Activated CD4-positive, alpha-beta T cell treated with anti-CD3 and anti-CD28 coated beads, Interleukin-2, amount 10 ng/mL, durations not matched to agents 7 days and 5 days (primary cell): ENCODE data around the gene ERCC4. TPM values are rescaled to one million over a fixed set of nuclear protein-coding genes. Genes with fewer than 3 reads are reported as not detected.
"Not testable (repeated sequence)": the region's sequence is repeated elsewhere in the genome, so short reads cannot be mapped to it uniquely, and the experiment has no call there.

Source experiments
- CTCF ChIA-PET: fragments of 350-600 bp; sonication (Branson Sonifier 250); formaldehyde crosslinking; loops from one replicate; lab custom pipeline; 2021; ENCODE audit warnings: antibody characterized with exemption; lab: Charles Lee
- POLR2A ChIA-PET: fragments of 350-600 bp; sonication (Branson Sonifier 250); formaldehyde crosslinking; loops from one replicate; lab custom pipeline; 2021; ENCODE audit warnings: antibody characterized with exemption; lab: Charles Lee
- DNase-seq: peaks from one replicate; pipeline ENCODE4 v3.0.0-alpha.2; 2020
- H3K27ac Mint-ChIP-seq: one replicate; pipeline ENCODE4 v1.8.0; 2021; ENCODE audit warnings: mild to moderate bottlenecking, moderate library complexity, mixed read lengths
- H3K27me3 Mint-ChIP-seq: one replicate; pipeline ENCODE4 v1.8.0; 2021; ENCODE audit warnings: mixed read lengths
- H3K36me3 Mint-ChIP-seq: one replicate; pipeline ENCODE4 v1.8.0; 2021; ENCODE audit warnings: low read depth, mixed read lengths
- H3K4me1 Mint-ChIP-seq: one replicate; pipeline ENCODE4 v1.8.0; 2021; ENCODE audit warnings: mixed read lengths
- H3K4me3 Mint-ChIP-seq: one replicate; pipeline ENCODE4 v1.8.0; 2021; ENCODE audit warnings: mild to moderate bottlenecking, moderate library complexity, mixed read lengths
- H3K9me3 Mint-ChIP-seq: one replicate; pipeline ENCODE4 v1.8.0; 2021; ENCODE audit warnings: mixed read lengths
- total RNA-seq, 2 experiments: library from RNA; stranded (reverse); gene quantifications; one replicate each; pipeline ENCODE4 v1.2.3, GENCODE V29; 2021

The ERCC4 gene
- 10 to 100 TPM in 1 of 2 experiments, 1 to 10 TPM in 1; 9.4 to 12.3 TPM for total RNA-seq

GRCh38 chr16:13919683-13920509, at the start of gene ERCC4:
TSS of gene ERCC4 (plus strand) at chr16:13920154. CDS start at chr16:13920166, 12 bp downstream.
- peaks cover 4% of the 10 kb centered on the region for H3K36me3 Mint-ChIP-seq
- CTCF ChIA-PET, result interaction anchor here (0.6 to 1.7 kb wide), 27 partner anchors 9 to 1825 kb away, joined by 3 to 11 read pairs (median 4); no protein-coding TSS in a partner anchor
- H3K4me1 Mint-ChIP-seq, result peaks cover 26% of the 10 kb centered on the region
- H3K9me3 Mint-ChIP-seq, result no peaks in the 10 kb centered on the region
- POLR2A ChIA-PET, result interaction anchor here (0.6 to 0.9 kb wide), 2 partner anchors 366 to 414 kb away, joined by 3 to 6 read pairs; no protein-coding TSS in a partner anchor
- H3K4me3 Mint-ChIP-seq, result peak within 1 kb of the TSS; percentile 94
- peaks cover 4% of the 10 kb centered on the region for H3K27me3 Mint-ChIP-seq
- DNase-seq, result peak; percentile 99
- H3K27ac Mint-ChIP-seq, result peak within 1 kb of the TSS; percentile 96

DNA sequence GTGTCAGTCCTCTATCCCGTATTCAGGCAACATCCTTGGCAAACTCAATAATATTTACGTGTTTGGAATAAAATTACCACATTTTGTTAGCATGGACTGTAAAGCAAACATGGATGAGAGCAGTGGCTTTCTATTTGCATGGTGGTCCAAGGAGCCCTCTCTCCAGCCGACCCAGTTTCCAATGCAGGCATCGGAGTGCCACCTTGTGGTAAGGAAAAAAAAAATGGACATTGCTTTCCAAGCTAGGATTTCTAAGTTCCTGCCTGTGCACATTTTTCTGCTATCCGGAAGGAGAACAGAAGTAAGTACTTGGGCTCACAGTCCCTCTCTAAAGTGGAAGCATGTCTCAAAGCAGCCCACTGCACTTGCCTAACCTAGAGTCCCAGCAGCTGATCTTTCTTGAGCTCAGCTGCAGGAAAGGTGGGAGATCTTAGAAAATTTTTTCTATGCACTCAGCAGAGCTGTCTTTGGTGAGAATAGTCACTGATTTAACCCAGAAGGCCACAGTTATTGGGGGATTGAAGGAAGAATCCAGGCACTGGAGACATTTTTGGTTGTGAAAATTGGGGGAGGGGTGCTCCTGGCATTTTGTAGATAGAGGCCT, 46.0 kb upstream of the ERCC4 start:
- ChIA-PET CTCF (no interaction called here), POLR2A (no interaction called here)
- H3K4me1 Mint-ChIP-seq, result no peaks in the 10 kb centered on the region
- H3K27ac Mint-ChIP-seq, result no peak overlapping the region
- H3K4me3 Mint-ChIP-seq, result no peak overlapping the region
- no peaks in the 10 kb centered on the region for H3K36me3 Mint-ChIP-seq
- peaks cover 16% of the 10 kb centered on the region for H3K27me3 Mint-ChIP-seq
- DNase-seq, result no peak
- H3K9me3 Mint-ChIP-seq, result no peaks in the 10 kb centered on the region

DNA sequence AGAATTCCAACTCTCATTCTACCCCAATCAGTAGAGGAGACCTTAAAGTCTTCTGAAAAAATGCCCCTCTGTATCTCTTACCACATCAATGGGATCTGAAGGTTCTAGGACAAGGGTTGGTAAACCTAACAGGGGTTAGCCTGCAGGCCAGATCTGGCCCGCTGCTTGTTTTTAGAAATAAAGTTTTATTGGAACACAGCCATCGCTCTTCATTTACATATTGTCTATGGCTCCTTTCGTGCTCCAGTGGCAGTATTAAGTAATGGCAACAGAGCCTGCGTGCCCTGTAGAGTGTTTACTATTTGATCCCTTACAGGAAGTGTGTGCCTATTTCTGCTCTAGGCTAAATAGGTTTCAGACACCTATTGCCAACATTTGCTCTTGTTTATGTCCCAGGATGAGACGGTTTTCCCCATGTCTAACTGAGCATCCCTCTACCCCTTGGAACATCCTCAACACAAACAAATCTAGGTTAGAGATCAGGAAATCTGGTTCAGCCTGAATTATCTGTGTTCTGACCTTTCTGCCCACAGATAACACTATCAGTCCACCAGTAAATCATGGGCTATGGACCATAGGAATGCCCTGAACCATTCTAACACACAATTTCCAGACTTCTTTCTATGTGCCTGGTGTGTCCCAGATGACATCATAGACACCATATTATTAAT, 44.2 kb upstream of the ERCC4 start:
- Mint-ChIP-seq H3K36me3 (no peaks in the 10 kb centered on the region), H3K27me3 (peaks cover 12% of the 10 kb centered on the region), H3K4me1 (no peaks in the 10 kb centered on the region), H3K9me3 (no peaks in the 10 kb centered on the region), H3K4me3 (no peak overlapping the region), H3K27ac (no peak overlapping the region)
- DNase-seq, result no peak
- ChIA-PET POLR2A (no interaction called here), CTCF (no interaction called here)

GRCh38 chr16:13883276-13883675, 36.7 kb upstream of the ERCC4 start:
- ChIA-PET POLR2A (no interaction called here), CTCF (no interaction called here)
- H3K36me3 Mint-ChIP-seq, result no peaks in the 10 kb centered on the region

DNA sequence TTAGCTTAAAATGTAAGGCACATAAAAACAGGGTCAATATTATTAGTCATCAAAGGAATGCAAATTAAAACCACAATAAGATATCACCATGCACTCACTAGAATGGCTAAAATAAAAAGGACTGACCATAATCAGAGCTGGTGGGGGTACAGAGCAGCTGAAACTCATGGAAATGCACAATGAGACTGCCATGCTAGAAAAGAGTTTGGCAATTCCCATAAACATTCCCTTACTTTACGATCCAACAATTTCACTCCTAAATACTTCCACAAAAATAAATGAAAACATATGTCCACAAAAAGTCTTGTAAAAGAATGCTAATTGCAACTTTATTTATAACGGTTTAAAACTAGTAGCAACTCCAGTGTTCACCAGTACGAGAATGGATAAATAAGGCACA, 36.1 kb upstream of the ERCC4 start:
- Mint-ChIP-seq H3K9me3 (no peaks in the 10 kb centered on the region), H3K4me3 (no peak overlapping the region), H3K27me3 (no peaks in the 10 kb centered on the region), H3K4me1 (no peaks in the 10 kb centered on the region), H3K27ac (no peak overlapping the region), H3K36me3 (no peaks in the 10 kb centered on the region)
- CTCF ChIA-PET, result no interaction called here
- DNase-seq, result no peak
- POLR2A ChIA-PET, result no interaction called here

More at GRCh38 chr16:13883276-13883675, 36.7 kb upstream of the ERCC4 start:
- no peak overlapping the region for H3K27ac Mint-ChIP-seq
- H3K4me1 Mint-ChIP-seq, result no peaks in the 10 kb centered on the region
- no peaks in the 10 kb centered on the region for H3K27me3 Mint-ChIP-seq
- DNase-seq, result no peak
- no peak overlapping the region for H3K4me3 Mint-ChIP-seq
- H3K9me3 Mint-ChIP-seq, result no peaks in the 10 kb centered on the region

DNA sequence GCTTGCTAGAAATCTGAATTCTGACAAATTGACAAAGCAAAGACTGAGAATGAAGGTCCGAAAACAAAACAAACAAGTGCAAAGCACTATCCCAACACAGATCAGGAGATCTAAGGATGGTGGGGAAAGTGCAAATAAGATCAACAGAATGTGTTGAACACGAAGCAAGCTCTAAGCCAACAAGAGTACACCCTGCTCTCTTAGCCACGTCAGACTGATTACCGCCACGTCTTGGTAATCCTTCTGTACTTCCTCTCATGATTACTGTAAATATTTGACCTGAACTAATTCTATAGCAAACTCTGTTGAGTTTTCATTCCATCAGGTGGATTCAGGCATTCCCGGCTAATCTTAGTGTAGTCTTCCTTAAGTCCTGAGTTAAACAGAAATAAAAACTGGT, 34.3 kb upstream of the ERCC4 start:
- H3K27me3 Mint-ChIP-seq, result no peaks in the 10 kb centered on the region
- no peaks in the 10 kb centered on the region for H3K4me1 Mint-ChIP-seq
- no peak overlapping the region for H3K4me3 Mint-ChIP-seq
- ChIA-PET CTCF (interaction anchor here (0.6 kb wide), 1 partner anchor 13 kb away, joined by 3 read pairs; no protein-coding TSS in a partner anchor), POLR2A (no interaction called here)
- no peak overlapping the region for H3K27ac Mint-ChIP-seq
- H3K9me3 Mint-ChIP-seq, result no peaks in the 10 kb centered on the region
- no peak for DNase-seq
- no peaks in the 10 kb centered on the region for H3K36me3 Mint-ChIP-seq

DNA sequence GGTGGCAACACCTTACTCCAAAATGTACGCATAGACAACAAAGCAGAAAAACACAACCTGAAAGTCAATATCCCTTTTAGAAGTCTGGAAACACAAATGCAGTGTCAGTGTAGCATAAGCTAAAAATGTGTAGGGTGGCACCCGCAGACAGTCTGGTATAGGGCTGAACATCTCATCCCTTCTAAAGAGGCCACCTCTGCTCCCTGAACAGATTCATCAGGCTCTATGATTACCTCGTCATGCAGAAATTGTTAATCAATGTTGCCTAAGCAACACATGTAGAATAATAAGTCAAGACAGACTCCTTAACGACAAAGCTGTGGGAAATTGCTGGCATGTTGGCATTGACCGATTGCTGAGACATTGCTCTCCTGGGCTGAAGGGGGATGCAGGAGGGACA, 33.3 kb upstream of the ERCC4 start:
- Mint-ChIP-seq H3K27me3 (no peaks in the 10 kb centered on the region), H3K4me3 (no peak overlapping the region), H3K36me3 (no peaks in the 10 kb centered on the region), H3K4me1 (no peaks in the 10 kb centered on the region), H3K27ac (no peak overlapping the region), H3K9me3 (no peaks in the 10 kb centered on the region)
- ChIA-PET POLR2A (no interaction called here), CTCF (no interaction called here)
- no peak for DNase-seq

- DNase-seq, H3K9me3 Mint-ChIP-seq, H3K27ac Mint-ChIP-seq, H3K4me3 Mint-ChIP-seq, POLR2A ChIA-PET, CTCF ChIA-PET, H3K27me3 Mint-ChIP-seq, H3K4me1 Mint-ChIP-seq, H3K36me3 Mint-ChIP-seq: not testable (repeated sequence)
Observed at GRCh38 chr16:13889323-13889722, 30.6 kb upstream of the ERCC4 start.

- H3K27me3 Mint-ChIP-seq, result peaks cover 3% of the 10 kb centered on the region
- no peaks in the 10 kb centered on the region for H3K9me3 Mint-ChIP-seq
- CTCF ChIA-PET, result no interaction called here
- POLR2A ChIA-PET, result no interaction called here
- DNase-seq, result no peak
- no peaks in the 10 kb centered on the region for H3K36me3 Mint-ChIP-seq
- no peak overlapping the region for H3K27ac Mint-ChIP-seq
- H3K4me3 Mint-ChIP-seq, result no peak overlapping the region
- no peaks in the 10 kb centered on the region for H3K4me1 Mint-ChIP-seq
Observed at GRCh38 chr16:13892301-13892700, 27.7 kb upstream of the ERCC4 start.

- POLR2A ChIA-PET, result no interaction called here
- DNase-seq, result no peak
- Mint-ChIP-seq H3K36me3 (no peaks in the 10 kb centered on the region), H3K27ac (no peak overlapping the region), H3K27me3 (peaks cover 3% of the 10 kb centered on the region), H3K4me1 (no peaks in the 10 kb centered on the region), H3K9me3 (no peaks in the 10 kb centered on the region), H3K4me3 (no peak overlapping the region)
- CTCF ChIA-PET, result no interaction called here
Observed at GRCh38 chr16:13895516-13895915, 24.4 kb upstream of the ERCC4 start.

GRCh38 chr16:13896543-13897182, 23.3 kb upstream of the ERCC4 start:
- Mint-ChIP-seq H3K4me3 (no peak overlapping the region), H3K9me3 (no peaks in the 10 kb centered on the region)
- CTCF ChIA-PET, result no interaction called here

GRCh38 chr16:13897806-13898205, 22.1 kb upstream of the ERCC4 start:
- H3K9me3 Mint-ChIP-seq, result no peaks in the 10 kb centered on the region
- peaks cover 3% of the 10 kb centered on the region for H3K27me3 Mint-ChIP-seq
- H3K4me3 Mint-ChIP-seq, result no peak overlapping the region
- ChIA-PET POLR2A (no interaction called here), CTCF (no interaction called here)
- no peak for DNase-seq
- no peak overlapping the region for H3K27ac Mint-ChIP-seq
- no peaks in the 10 kb centered on the region for H3K4me1 Mint-ChIP-seq
- no peaks in the 10 kb centered on the region for H3K36me3 Mint-ChIP-seq

More at GRCh38 chr16:13896543-13897182, 23.3 kb upstream of the ERCC4 start:
- no peaks in the 10 kb centered on the region for H3K36me3 Mint-ChIP-seq
- no peak overlapping the region for H3K27ac Mint-ChIP-seq
- no peak for DNase-seq
- POLR2A ChIA-PET, result no interaction called here
- H3K27me3 Mint-ChIP-seq, result peaks cover 3% of the 10 kb centered on the region
- H3K4me1 Mint-ChIP-seq, result no peaks in the 10 kb centered on the region
